Mesenchymal stem cell (in vitro differentiated cells and primary cell): Measurements from ENCODE around the gene CNGA2.
"Not testable (repeated sequence)": the region's sequence is repeated elsewhere in the genome, so short reads cannot be mapped to it uniquely, and the experiment has no call there.

Experiments used
- DNase-seq: peaks from one replicate; pipeline ENCODE4 v3.0.0-alpha.2; 2013
- H2AFZ ChIP-seq: one replicate; pipeline ENCODE4 v1.6.1; 2013; ENCODE audit warnings: low read depth, mild to moderate bottlenecking, control low read depth, inconsistent platforms, low read length, moderate library complexity
- H2AK5ac ChIP-seq: 2 replicates; pipeline ENCODE4 v1.6.1; 2013; ENCODE audit warnings: low read length, moderate library complexity, mild to moderate bottlenecking, inconsistent platforms; ENCODE audit not compliant: severe bottlenecking
- H2BK120ac ChIP-seq: one replicate; pipeline ENCODE4 v1.6.1; 2013; ENCODE audit warnings: low read depth, mild to moderate bottlenecking, inconsistent platforms, low read length, moderate library complexity
- H2BK12ac ChIP-seq, 2 experiments: one replicate each; pipeline ENCODE4 v1.6.1; 2013; ENCODE audit warnings: inconsistent platforms in 2 of 2, low read length in 2 of 2, mild to moderate bottlenecking in 2 of 2, moderate library complexity in 2 of 2, control low read depth in 1 of 2
- H2BK15ac ChIP-seq: one replicate; pipeline ENCODE4 v1.6.1; 2013; ENCODE audit warnings: mild to moderate bottlenecking, low read depth, inconsistent platforms; ENCODE audit not compliant: poor library complexity, severe bottlenecking
- H2BK5ac ChIP-seq: 2 replicates; pipeline ENCODE4 v1.6.1; 2013; ENCODE audit warnings: low read depth, mild to moderate bottlenecking, low read length, control low read depth, inconsistent platforms; ENCODE audit not compliant: poor library complexity, severe bottlenecking
- H3K14ac ChIP-seq, 2 experiments: one replicate each; pipeline ENCODE4 v1.6.1; 2013; ENCODE audit warnings: inconsistent platforms in 2 of 2, low read length in 2 of 2, control low read depth in 1 of 2, mild to moderate bottlenecking in 1 of 2, moderate library complexity in 1 of 2
- H3K18ac ChIP-seq, 2 experiments: one replicate each; pipeline ENCODE4 v1.6.1; 2013; ENCODE audit warnings: inconsistent platforms in 2 of 2, low read length in 2 of 2, control low read depth in 1 of 2, low read depth in 1 of 2, mild to moderate bottlenecking in 1 of 2
- H3K23ac ChIP-seq, 2 experiments: one replicate each; pipeline ENCODE4 v1.6.1; 2013; ENCODE audit warnings: inconsistent platforms in 2 of 2, low read length in 2 of 2, mild to moderate bottlenecking in 2 of 2, moderate library complexity in 2 of 2, control low read depth in 1 of 2
- H3K27ac ChIP-seq: 2 replicates; pipeline ENCODE4 v1.5.1; 2013; ENCODE audit warnings: mild to moderate bottlenecking, moderate library complexity, low read length, control low read depth, inconsistent platforms; ENCODE audit not compliant: poor library complexity, severe bottlenecking
- H3K27me3 ChIP-seq, 2 experiments: 2 replicates each; pipeline versions ENCODE4 v1.6.1 to v1.7.0; 2013; ENCODE audit warnings: low read length in 2 of 2, mild to moderate bottlenecking in 2 of 2, moderate library complexity in 2 of 2, control low read depth in 1 of 2, inconsistent platforms in 1 of 2; ENCODE audit not compliant: control insufficient read depth in 1 of 2, insufficient read depth in 1 of 2
- H3K36me3 ChIP-seq, 2 experiments: 2 replicates each; pipeline versions ENCODE4 v1.6.1 to v1.7.0; 2013; ENCODE audit warnings: low read length in 2 of 2, control low read depth in 1 of 2, inconsistent platforms in 1 of 2, low read depth in 1 of 2, mild to moderate bottlenecking in 1 of 2; ENCODE audit not compliant: insufficient read depth in 2 of 2, control insufficient read depth in 1 of 2
- H3K4ac ChIP-seq, 2 experiments: one replicate each; pipeline ENCODE4 v1.6.1; 2013; ENCODE audit warnings: inconsistent platforms in 2 of 2, low read length in 2 of 2, mild to moderate bottlenecking in 2 of 2, moderate library complexity in 2 of 2, control low read depth in 1 of 2, low read depth in 1 of 2
- H3K4me1 ChIP-seq: 2 replicates; pipeline ENCODE4 v1.6.1; 2013; ENCODE audit warnings: low read depth, low read length, control low read depth; ENCODE audit not compliant: control insufficient read depth, insufficient read depth
- H3K4me2 ChIP-seq: 2 replicates; pipeline ENCODE4 v1.6.1; 2013; ENCODE audit warnings: low read length, mild to moderate bottlenecking, inconsistent platforms; ENCODE audit not compliant: poor library complexity, severe bottlenecking
- H3K4me3 ChIP-seq, 2 experiments: 2 replicates each; pipeline versions ENCODE4 v1.5.1 to v1.7.0; 2013; ENCODE audit warnings: low read length in 2 of 2, mild to moderate bottlenecking in 2 of 2, control low read depth in 1 of 2, low read depth in 1 of 2; ENCODE audit not compliant: insufficient read depth in 1 of 2
- H3K79me1 ChIP-seq: replicated peaks from 2 replicates; pipeline ENCODE4 v1.6.1; 2013; ENCODE audit warnings: mild to moderate bottlenecking, control low read depth, low read length, inconsistent platforms; ENCODE audit not compliant: poor library complexity, severe bottlenecking
- H3K9ac ChIP-seq: 2 replicates; pipeline ENCODE4 v1.7.0; 2013; ENCODE audit warnings: mild to moderate bottlenecking, low read length, moderate library complexity
- H3K9me3 ChIP-seq: 2 replicates; pipeline ENCODE4 v1.7.0; 2013; ENCODE audit warnings: mild to moderate bottlenecking, low read length; ENCODE audit not compliant: control insufficient read depth
- H4K8ac ChIP-seq: one replicate; pipeline ENCODE4 v1.6.1; 2013; ENCODE audit warnings: inconsistent platforms, mild to moderate bottlenecking, low read length, moderate library complexity
- H4K91ac ChIP-seq: one replicate; pipeline ENCODE4 v1.6.1; 2013; ENCODE audit warnings: mild to moderate bottlenecking, low read length, inconsistent platforms
- WGBS: methylation state at CpG from one replicate; pipeline ENCODE4 v1.1.7; 2013; ENCODE audit warnings: mixed read lengths; 5-methylcytosine and 5-hydroxymethylcytosine counted together

Gene CNGA2

GRCh38 chrX:151694121-151694520 is 40.4 kb upstream of the CNGA2 start:
- 73% methylated on average over 7 of the region's 12 CpGs for WGBS

GRCh38 chrX:151694661-151695582 is 39.6 kb upstream of the CNGA2 start, which contains the start of gene PRRG3:
TSS of gene PRRG3 (plus strand) at chrX:151695458. CDS start at chrX:151698815, 3,357 bp downstream.
- Histone ChIP-seq H3K9me3 (no peaks in the 10 kb centered on the region), H2AK5ac (no peak within 1 kb of the TSS), H3K27ac (no peak within 1 kb of the TSS), H3K4me1 (no peaks in the 10 kb centered on the region), H3K79me1 (no peaks in the 10 kb centered on the region), H3K4me3 (peak within 1 kb of the TSS in 1 of 2 experiments; percentile 59), H3K27me3 (peaks cover 0 to 35% of the 10 kb centered on the region in 2 experiments), H2AFZ (no peak within 1 kb of the TSS), H3K14ac (no peak within 1 kb of the TSS), H3K4me2 (no peak within 1 kb of the TSS), H2BK12ac (no peak within 1 kb of the TSS), H4K91ac (no peak within 1 kb of the TSS), H3K23ac (no peak within 1 kb of the TSS), H2BK5ac (no peak within 1 kb of the TSS), H2BK15ac (no peak within 1 kb of the TSS), H3K9ac (peak within 1 kb of the TSS; percentile 85), H3K4ac (no peak within 1 kb of the TSS), H4K8ac (no peak within 1 kb of the TSS), H2BK120ac (no peak within 1 kb of the TSS), H3K18ac (no peak within 1 kb of the TSS), H3K36me3 (no peaks in the 10 kb centered on the region)
- no peak for DNase-seq
- WGBS: 3% methylated on average over 21 of the region's 100 CpGs

More at GRCh38 chrX:151694121-151694520, 40.4 kb upstream of the CNGA2 start:
- no peak overlapping the region for H3K23ac ChIP-seq
- no peak overlapping the region for H3K27ac ChIP-seq
- H3K14ac ChIP-seq: no peak overlapping the region
- peaks cover 0 to 35% of the 10 kb centered on the region in 2 experiments for H3K27me3 ChIP-seq
- H3K4ac ChIP-seq: no peak overlapping the region
- H3K4me2 ChIP-seq: no peak overlapping the region
- DNase-seq: no peak
- H4K8ac ChIP-seq: no peak overlapping the region
- no peak overlapping the region for H2BK12ac ChIP-seq
- H2BK120ac ChIP-seq: no peak overlapping the region
- no peak overlapping the region for H3K9ac ChIP-seq
- no peak overlapping the region for H3K4me3 ChIP-seq
- H2AFZ ChIP-seq: no peak overlapping the region
- no peaks in the 10 kb centered on the region for H3K4me1 ChIP-seq
- H4K91ac ChIP-seq: no peak overlapping the region
- H2AK5ac ChIP-seq: no peak overlapping the region
- H2BK5ac ChIP-seq: no peak overlapping the region
- H3K79me1 ChIP-seq: no peaks in the 10 kb centered on the region
- H3K9me3 ChIP-seq: no peaks in the 10 kb centered on the region
- no peak overlapping the region for H2BK15ac ChIP-seq
- no peak overlapping the region for H3K18ac ChIP-seq
- no peaks in the 10 kb centered on the region for H3K36me3 ChIP-seq

GRCh38 chrX:151695583-151696340 is 38.8 kb upstream of the CNGA2 start:
- Histone ChIP-seq H3K79me1 (no peaks in the 10 kb centered on the region), H3K4me2 (no peak overlapping the region), H4K8ac (no peak overlapping the region), H2BK120ac (no peak overlapping the region), H3K4me1 (no peaks in the 10 kb centered on the region), H3K9ac (peak overlapping the region; percentile 85), H3K4me3 (peak overlapping the region in 1 of 2 experiments; percentile 59), H3K27me3 (peaks cover 0 to 32% of the 10 kb centered on the region in 2 experiments), H2BK5ac (no peak overlapping the region), H2AFZ (no peak overlapping the region), H3K18ac (no peak overlapping the region), H3K27ac (no peak overlapping the region), H3K36me3 (no peaks in the 10 kb centered on the region), H2BK12ac (no peak overlapping the region), H3K14ac (no peak overlapping the region), H3K4ac (no peak overlapping the region), H3K23ac (no peak overlapping the region), H3K9me3 (no peaks in the 10 kb centered on the region), H2BK15ac (no peak overlapping the region), H4K91ac (no peak overlapping the region), H2AK5ac (no peak overlapping the region)
- DNase-seq: no peak
- 43% methylated on average over 17 of the region's 19 CpGs for WGBS

GRCh38 chrX:151697082-151697481 is 37.5 kb upstream of the CNGA2 start:
- not testable (repeated sequence) for H3K4ac ChIP-seq, H3K18ac ChIP-seq, H4K8ac ChIP-seq, H3K4me2 ChIP-seq, H3K23ac ChIP-seq, H3K14ac ChIP-seq, H2BK15ac ChIP-seq, H2BK12ac ChIP-seq, H3K27ac ChIP-seq, H4K91ac ChIP-seq, H3K9me3 ChIP-seq, H3K79me1 ChIP-seq, H2BK5ac ChIP-seq, H2AFZ ChIP-seq, DNase-seq, H3K36me3 ChIP-seq, H3K4me1 ChIP-seq, H2AK5ac ChIP-seq, H2BK120ac ChIP-seq
- WGBS: 96% methylated on average over 4 of the region's 8 CpGs
- Histone ChIP-seq H3K27me3 (peaks cover 0 to 27% of the 10 kb centered on the region in 2 experiments), H3K9ac (peak overlapping the region; percentile 85), H3K4me3 (peak overlapping the region in 1 of 2 experiments; percentile 70)
